HG03439 (cell line): ENCODE data around the gene ACSL3.
"Not testable (repeated sequence)": the region's sequence is repeated elsewhere in the genome, so short reads cannot be mapped to it uniquely, and the experiment has no call there.

Experiments used
- ATAC-seq: cut with Tn5 transposase; IDR thresholded peaks from one replicate; pipeline ENCODE4 v1.9.1; 2021; ENCODE audit warnings: mild to moderate bottlenecking, moderate library complexity; ENCODE audit not compliant: unreplicated experiment

ACSL3 gene

DNA sequence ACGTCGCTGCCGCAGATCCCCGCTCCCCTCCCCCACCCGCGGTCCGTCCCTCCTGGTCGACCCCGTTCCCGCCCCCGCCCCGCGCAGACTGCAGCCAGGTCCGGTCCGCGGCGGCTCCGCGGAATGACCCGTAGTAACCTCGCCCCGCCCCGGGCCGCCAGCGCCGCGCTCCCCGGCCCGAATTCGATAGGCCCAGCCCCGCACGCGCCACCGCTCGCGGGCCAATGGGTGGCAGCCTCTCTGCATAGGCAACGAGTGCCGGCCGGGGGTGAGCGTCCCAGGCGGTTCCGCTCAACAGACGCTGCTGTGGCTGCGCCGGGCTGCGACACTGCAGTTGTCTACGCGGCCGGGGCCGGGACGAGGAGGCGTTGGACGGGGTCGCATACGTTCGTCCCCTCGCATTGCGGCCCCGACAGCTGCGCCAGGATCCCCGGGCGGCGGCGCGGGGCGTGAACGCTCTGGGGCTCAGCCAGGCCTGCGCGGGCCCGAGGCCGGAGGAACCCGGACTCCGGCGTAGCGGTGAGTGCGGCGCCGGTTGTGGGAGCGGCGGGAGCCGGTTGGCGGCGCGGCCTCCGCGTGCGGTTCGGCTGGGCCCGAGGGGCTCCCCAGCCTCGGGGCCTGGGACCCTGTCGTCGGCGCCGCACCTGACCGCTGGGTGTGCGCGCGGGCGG, at the start of gene ACSL3:
ACSL3 (plus strand) TSS at position 297 of the 671 bp plus-strand sequence. CDS start 47,737 bp downstream, outside the sequence.
- peak; percentile 98 for ATAC-seq

DNA sequence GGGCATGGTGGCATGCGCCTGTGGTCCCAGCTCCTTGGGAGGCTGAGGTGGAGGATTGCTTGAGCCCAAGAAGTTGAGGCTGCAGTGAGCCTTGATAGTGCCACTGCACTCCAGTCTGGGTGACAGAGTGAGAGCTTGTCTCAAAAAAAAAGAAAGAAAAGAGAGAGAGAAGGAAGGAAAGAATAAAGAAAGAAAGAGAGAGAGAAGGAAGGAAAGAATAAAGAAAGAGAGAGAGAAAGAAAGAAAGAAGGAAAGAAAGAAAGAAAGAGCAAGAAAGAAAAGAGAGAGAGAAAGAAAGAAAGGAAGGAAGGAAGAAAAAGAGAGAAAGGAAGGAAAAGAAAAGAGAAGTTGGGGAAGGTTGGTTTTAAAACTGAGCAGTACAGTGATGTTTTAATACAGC, 49.0 kb upstream of the ACSL3 start:
- no peak for ATAC-seq

DNA sequence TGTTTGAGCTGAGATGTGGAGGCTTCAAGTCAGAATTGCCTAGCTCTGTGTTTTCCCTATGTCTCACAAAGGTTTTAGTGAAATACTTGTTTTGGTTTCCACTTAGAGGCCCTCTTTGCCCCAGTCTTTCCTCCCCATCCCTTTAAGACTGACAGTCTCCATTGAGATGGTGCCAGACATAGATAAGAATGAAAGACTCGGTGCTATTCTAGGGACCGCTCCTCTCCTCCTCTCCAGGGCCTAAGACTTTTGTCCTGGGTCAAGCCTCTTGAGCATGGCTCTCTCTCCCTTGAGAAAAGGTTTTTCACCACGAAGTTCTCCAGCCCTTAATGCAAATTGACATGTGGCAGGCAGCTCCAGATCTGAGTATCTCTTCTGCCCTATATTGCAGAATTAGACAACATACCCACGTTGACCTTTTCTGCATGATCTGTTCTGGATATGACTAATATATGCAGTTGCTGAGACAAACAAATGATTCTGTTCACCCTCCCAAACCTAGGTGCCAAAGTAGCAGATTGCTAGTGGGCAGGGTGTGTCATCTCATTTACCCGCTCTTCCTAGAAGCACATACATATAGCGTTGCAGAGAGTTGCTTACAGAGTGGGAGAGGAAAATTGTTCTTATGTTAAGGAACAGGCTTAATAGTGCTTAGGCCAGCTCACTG, 47.5 kb upstream of the ACSL3 start:
- peak; percentile 98 for ATAC-seq

DNA sequence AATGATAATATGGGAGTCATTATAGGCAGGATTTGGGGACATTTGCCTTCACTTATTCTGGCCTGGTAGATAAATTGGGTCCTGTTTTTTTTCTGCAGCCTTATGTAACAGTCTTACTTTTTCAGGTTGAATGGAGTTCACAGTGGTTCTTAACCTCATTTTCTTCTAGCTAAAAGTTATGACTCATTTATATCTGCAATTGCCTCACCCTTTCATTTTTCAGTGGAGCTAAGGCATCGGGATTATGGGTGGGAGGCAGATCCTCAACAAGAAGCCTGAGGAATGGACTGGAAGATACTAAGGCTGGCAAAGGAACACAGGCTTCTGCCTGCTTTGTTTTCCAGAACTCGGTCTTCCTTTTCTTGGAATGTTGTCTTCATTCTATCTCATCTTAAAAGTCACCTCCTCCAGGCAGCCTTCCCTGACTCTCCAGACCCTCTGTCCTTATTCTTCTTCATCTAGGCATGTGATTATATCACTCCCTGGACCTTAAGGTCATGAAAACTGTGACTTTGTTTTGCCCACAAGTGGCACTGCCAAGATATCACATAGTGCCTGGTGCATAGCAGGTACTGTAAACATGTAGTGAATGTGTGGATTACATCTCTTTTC, 41.0 kb upstream of the ACSL3 start:
- ATAC-seq = no peak

DNA sequence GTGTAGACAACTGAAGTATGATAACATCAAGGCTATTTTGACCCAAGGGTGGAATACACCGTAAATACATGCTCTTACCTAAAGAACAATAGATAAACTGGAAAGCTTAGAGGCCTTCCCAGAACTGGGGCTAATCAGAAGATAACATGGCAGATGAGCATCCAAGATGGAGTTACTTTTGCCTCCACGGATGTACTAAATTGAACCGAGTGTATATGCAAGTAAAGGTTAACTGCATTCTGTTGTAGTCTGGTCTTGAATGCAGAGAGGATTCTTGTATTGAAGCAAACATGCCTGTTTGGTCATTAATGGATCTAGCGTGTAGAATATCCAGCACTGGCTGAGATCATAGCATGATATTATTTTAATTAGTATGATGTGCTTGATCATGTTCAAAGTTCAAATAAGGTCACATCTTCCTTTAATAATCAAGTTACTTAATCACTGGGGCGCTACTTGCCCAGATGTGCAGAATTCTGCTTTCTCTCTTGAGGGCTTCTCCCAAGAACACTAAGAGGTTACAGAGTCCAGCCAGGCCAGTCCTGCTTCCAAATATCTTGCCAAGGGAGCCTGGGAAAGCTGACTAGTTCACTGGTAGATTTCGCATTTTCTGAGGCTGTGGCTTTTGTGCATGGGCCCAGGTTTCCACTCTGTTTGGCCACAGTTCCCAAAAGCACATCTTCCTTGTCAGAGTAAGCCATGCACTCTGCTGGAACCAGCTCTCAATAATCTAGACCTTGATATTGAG, 37.5 kb upstream of the ACSL3 start:
- no peak for ATAC-seq

DNA sequence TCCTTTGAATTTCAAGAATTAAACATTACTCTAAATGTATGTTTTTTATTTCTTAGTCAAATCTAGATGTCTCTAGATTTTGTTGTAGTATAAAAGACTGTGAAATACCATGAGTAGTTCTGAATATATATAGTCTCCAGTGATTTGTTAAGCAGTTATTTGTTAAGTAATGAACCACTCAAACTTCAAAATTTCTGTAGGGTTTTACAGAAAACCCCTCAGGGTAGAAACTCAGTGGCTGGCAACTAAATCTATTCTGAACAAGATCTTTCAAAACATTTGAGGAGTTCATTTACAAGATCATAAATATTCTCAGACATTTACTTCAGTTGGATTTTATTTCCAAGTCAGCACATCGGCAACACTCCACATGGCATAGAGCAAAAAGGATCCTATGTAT, 35.8 kb upstream of the ACSL3 start:
- ATAC-seq = no peak

DNA sequence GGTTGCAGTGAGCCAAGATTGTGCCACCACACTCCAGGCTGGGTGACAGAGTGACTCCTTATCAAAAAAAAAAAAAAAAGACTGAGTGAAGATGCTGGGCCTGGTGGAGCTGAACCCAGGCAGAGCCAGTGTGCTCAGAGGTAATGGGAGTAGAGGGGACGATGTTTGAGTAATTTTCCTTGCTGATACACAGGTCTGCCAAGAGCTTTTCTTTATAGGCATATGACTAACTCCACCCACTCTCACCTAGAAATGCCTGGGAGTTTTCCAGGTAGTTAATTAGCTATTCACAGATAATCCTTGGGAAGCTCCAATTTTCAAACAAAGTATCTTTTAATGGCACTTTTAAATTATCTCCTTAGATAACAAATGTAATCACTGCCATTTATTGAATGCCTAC, 33.4 kb upstream of the ACSL3 start:
- no peak for ATAC-seq

DNA sequence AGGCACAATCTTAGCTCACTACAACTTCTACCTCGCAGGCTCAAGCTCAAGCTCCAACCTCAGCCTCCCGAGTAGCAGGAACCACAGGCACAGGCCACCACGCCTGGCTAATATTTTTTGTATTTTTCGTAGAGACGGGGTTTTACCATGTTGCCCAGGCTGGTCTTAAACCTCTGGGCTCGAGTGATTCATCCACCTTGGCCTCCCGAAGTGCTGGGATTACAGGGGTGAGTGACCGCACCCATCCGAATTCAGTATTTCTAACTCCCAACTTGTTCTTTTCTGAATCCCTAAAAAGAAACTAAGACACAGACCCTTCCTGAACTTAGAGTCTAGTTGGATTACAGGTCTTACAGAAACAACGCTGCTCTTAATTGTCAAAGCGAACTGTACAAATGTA, 32.3 kb upstream of the ACSL3 start:
- ATAC-seq = no peak

DNA sequence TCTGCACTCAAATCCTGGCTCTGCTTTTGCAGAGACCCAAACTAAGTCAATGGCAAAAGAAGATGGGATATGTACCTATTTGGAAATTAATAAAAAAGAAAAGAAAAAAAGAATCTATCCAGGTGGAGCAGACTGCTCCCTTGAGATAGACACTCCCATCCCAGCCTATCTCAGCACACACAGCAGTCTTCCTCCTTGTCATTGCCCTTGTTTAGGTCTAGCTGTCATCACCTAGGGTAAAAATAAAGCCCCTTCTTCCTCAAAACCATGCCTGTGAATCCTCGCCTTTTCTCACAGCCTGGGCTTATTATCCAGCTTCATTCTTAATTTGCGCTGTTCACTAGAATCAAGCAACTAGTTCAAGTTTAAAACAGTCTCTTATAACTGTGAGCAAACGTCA, 30.7 kb upstream of the ACSL3 start:
- ATAC-seq = no peak

DNA sequence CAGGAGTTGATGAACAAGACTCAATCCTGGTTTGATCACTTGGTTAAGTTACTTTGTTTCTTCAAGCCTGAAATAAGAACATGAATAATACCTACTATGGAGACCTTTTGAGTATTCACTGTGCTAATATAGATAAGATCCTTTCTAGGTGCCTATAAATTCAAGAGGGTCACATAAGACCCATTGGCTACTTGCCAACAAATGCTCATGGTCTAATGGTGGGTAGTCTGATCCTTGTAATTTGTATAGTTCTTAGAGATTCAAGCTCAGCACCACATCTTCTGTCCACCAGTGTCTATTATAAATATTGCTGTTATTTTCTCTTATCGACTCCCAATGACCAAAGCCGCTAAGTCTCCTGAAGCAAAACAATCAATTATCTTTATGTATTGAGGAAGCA, 27.4 kb upstream of the ACSL3 start:
- ATAC-seq = no peak

DNA sequence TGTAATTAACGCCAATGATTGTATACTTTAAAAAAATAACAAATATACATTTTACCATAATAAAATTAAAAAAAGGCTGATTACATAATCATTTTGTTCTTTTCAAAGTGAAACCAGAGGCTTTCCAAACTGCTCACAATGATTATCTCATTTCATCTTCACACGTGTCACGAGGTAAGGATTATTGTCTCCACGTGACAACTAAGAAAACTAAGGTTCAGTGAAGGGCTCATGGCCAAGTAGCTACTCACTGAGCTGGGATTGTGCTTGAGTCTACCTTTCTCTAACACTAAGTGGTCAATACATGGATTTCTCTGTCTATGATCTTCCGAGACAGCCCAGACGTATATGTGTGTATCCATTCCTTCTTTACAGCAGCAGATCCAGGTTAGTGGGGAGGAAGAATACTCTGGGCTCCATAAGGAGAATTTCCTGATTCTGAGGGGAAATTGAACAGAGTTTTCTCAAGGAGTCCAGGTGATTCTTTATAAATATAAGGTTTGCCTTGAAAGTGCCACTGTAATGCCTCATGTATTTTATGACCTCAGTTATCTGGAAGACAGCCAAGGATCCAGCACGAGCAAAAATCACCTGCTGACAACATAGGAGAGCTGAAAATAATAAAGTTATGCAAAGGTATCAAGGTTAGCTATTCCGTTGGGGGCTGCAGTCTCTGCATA, 25.6 kb upstream of the ACSL3 start:
- no peak for ATAC-seq

DNA sequence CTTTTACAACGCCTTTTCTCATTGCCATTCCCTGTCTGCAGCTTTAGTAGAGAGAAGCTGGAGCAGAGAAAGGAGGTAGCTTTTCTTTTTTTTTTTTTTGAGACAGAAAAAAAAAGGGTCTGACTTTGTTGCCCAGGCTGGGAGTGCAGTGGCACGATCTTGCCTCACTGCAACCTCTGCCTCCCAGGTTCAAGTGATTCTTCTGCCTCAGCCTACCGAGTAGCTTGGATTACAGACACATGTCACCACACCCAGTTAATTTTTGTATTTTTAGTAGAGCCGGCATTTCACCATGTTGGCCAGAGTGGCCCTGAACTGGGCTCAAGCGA, 25.0 kb upstream of the ACSL3 start:
- ATAC-seq = no peak

DNA sequence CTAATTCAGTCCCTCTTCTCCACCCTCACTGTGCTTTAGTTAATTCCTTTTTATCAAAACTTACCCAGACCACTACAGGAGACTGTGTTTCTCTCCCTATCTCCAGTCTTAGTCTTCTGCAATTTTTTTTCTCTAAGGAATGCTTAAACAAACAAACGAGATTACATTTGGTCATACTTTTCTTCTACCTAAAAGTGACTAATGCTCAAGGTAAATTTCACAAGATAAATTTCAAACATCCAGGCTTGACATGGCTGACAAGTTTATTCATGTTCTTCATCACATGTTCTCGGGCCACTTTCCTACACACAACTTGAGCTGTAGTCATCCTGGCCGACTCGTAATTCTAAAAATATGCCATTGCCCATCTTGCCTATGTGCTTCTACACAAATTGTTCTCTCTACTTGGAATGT, 23.2 kb upstream of the ACSL3 start:
- ATAC-seq = no peak

DNA sequence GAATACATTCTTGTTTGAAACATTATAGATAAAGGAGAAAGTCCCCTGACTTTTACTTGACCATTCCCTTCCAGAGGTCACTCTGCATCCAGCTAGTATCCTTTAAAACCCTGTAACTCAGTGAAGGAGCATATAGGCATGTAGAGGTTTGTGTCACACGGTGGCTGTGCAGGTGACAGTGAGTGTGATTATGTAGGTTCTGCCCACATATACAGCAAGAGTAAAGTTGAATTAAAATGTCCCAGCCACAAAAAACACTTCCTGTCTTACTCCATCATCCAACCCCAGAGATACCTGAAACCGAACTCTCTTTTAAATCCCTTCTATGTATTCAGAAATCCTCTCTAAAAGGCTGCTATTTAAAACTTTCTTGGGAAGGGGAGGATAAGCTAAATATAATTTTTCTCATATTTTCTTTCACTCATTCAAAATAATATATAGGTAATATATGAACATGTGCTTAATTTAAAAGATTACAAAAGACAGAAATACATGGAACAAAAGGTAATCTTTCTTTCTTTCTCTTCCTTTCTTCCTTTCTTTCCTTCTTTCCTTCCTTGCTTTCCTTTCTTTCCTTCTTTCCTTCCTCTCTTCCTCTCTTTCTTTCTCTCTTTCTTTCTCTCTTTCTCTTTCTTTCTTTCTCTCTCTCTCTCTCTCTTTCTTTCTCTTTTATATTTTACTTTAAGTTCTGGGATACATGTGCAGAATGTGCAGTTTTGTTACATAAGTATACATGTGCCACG, 20.6 kb upstream of the ACSL3 start:
- no peak for ATAC-seq

DNA sequence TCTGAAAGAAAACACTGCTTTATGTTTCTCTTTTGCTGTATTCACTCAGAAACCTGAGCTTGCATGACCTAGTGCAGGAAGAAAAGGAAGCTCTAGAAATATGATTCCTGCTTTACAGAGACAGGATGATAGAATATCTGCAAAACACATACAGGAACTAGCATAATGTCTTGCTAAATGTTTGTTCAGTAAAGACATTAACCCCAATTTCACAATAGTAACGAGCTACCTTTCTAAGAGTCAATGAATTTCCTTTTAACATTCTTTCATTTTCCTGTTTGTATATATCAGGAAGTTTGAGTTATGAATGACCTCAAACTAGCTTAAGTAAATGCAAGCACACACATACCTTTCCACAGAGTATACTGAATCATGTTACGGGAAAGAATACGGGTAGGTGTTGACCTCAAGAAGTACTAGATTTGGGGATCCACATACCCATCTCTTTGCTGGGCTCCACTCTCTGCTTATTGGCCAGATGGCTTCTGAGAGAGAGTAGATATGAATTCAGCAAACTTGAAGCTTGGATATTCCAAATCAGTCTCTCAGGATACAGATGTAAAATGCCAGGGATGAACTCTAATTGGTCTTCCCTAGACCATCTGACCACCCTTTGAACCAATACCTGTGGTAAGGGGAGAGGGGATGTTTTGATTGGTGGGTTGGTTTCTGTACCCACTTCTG, 18.2 kb upstream of the ACSL3 start:
- no peak for ATAC-seq

DNA sequence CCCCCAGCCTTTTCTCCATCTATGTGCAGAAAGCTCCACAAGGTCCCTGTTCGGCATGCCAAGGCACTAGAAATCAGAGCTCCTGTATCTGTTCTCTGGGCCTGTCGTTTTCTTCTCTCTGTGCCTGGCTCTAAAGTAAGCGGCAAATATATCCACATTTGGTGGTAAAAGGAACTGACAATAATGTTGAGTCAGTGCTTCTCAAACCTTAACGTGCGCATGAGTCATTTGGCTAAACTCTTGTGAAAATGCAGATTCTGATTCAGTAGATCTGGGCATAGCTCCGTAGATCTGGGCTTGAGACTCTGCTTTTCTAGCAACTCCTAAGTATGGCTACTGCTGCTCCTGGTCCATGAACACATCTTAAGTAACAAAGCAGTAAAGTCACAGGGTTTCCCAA, 16.5 kb upstream of the ACSL3 start:
- ATAC-seq = no peak

DNA sequence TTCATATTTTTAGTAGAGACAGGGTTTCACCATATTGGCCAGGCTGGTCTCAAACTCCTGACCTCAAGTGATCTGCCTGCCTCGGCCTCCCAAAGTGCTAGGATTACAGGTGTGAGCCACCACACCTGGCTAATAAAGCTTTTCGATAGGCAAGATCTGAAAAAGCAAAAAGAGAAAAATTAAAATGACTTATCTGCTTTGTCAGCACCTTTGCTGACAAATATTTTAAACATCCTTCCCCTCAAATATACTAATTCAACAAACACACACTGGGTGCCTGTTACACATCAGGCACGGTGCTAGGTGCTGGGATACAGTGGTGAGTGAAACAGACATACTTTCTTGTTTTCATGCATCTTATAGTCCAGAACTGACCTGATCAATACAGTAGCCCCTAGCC, 15.5 kb upstream of the ACSL3 start:
- ATAC-seq = not testable (repeated sequence)

DNA sequence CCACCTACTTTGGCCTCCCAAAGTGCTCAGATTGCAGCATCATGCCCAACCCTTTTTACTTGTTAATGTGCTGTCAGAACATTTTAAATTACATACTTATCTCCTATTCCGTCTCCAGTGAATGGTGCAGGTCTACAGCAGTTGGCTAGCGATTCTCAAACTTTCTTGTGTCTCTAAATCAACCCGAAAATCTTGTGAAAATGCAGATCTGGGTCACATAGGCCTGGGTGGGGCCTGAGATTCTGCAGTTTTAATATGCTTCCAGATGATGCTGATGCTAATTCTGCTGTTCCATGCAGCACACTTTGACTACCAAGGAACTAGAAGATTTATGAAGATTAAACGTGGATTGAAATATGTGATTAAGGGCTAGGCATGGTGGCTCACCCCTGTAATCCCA, 14.8 kb upstream of the ACSL3 start:
- ATAC-seq = no peak

DNA sequence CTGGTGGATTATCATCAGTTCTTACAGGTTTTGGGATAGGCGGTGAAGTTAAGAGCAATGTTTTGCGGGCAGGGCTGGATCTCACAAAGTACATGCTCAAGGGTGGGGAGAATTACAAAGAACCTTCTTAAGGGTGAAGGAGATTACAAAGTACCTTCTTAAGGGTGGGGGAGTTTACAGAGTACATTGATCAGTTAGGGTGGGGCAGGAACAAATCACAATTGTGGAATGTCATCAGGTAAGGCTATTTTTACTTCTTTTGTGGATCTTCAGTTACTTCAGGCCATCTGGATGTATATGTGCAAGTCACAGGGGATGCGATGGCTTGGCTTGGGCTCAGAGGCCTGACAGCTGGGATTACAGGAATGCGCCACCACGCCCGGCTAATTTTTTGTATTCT, 12.8 kb upstream of the ACSL3 start:
- ATAC-seq = not testable (repeated sequence)

DNA sequence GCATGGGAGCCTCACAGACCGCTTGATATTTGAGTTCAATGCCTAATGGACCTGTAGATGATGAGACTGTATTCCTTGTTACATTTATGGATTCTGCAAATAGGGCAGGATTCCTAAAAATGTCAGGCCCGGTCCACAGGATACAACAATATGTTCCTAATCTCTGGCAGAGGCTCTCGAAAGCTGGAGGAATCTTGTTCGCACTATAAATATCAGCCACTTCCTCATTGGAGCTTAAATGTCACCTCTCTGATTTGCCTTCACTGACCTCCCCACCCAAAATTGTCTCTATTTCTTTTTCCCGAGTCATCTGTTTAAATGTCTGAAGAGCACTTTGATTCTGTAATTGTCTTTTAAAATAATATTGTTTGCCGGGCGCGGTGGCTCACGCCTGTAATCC, 12.0 kb upstream of the ACSL3 start:
- ATAC-seq = no peak
